Measurements from ENCODE around the gene MCM3AP. TPM values are rescaled to one million over a fixed set of nuclear protein-coding genes. Genes with fewer than 3 reads are reported as not detected.

MCM3AP gene
- total RNA-seq, 2 experiments from 2014 or later: 94.3 to 96.5 TPM

GRCh38 chr21:46254208-46254975 is 31.0 kb downstream of the MCM3AP start:
- Mint-ChIP-seq H3K27me3 (no peaks in the 10 kb centered on the region), H3K36me3 (ENCODE audit: low read depth) (peaks cover 99% of the 10 kb centered on the region), H3K4me3 (no peak overlapping the region), H3K4me1 (ENCODE audit: low read depth) (peaks cover 40% of the 10 kb centered on the region), H3K27ac (peak overlapping the region; percentile 57), H3K9me3 (no peaks in the 10 kb centered on the region)
- Histone ChIP-seq H3K27me3 (ENCODE audit: control insufficient read depth in 1 of 2, insufficient read depth in 2 of 2, low read length in 2 of 2) (no peaks in the 10 kb centered on the region), H3K36me3 (ENCODE audit: insufficient read depth, low read length) (peaks cover 91% of the 10 kb centered on the region), H3K4me3 (ENCODE audit: low read length) (no peak overlapping the region), H3K9me3 (ENCODE audit: control insufficient read depth in 1 of 2, insufficient read depth in 1 of 2, low read length in 2 of 2) (no peaks in the 10 kb centered on the region), H3K27ac (ENCODE audit: low read depth in 1 of 2, low read length in 2 of 2) (peak overlapping the region in 1 of 2 donors; percentile 52), H3K4me1 (ENCODE audit: insufficient read depth, low read length) (peaks cover 24% of the 10 kb centered on the region)
- ChIA-PET CTCF (no interaction called here), POLR2A (interaction anchor here (1.6 kb wide), 1 partner anchor 31 kb away, joined by 4 read pairs; the partner anchor contains the start of genes MCM3AP and YBEY)
- DNase-seq: no peak
- ATAC-seq (ENCODE audit: poor library complexity): no peak
- intact Hi-C loops (cut with DNase I, micrococcal nuclease): no loop called here
- TF ChIP-seq, protein P1, sequence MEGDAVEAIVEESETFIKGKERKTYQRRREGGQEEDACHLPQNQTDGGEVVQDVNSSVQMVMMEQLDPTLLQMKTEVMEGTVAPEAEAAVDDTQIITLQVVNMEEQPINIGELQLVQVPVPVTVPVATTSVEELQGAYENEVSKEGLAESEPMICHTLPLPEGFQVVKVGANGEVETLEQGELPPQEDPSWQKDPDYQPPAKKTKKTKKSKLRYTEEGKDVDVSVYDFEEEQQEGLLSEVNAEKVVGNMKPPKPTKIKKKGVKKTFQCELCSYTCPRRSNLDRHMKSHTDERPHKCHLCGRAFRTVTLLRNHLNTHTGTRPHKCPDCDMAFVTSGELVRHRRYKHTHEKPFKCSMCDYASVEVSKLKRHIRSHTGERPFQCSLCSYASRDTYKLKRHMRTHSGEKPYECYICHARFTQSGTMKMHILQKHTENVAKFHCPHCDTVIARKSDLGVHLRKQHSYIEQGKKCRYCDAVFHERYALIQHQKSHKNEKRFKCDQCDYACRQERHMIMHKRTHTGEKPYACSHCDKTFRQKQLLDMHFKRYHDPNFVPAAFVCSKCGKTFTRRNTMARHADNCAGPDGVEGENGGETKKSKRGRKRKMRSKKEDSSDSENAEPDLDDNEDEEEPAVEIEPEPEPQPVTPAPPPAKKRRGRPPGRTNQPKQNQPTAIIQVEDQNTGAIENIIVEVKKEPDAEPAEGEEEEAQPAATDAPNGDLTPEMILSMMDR (IDR thresholded peaks at IDR 0.05): no peak

GRCh38 chr21:46253610-46254124 is 31.7 kb downstream of the MCM3AP start:
- Mint-ChIP-seq H3K4me3 (no peak overlapping the region), H3K4me1 (ENCODE audit: low read depth) (peaks cover 40% of the 10 kb centered on the region), H3K36me3 (ENCODE audit: low read depth) (peaks cover 99% of the 10 kb centered on the region), H3K27ac (peak overlapping the region; percentile 48), H3K27me3 (no peaks in the 10 kb centered on the region), H3K9me3 (no peaks in the 10 kb centered on the region)
- ChIA-PET CTCF (no interaction called here), POLR2A (interaction anchor here (1.6 kb wide), 1 partner anchor 32 kb away, joined by 4 read pairs; the partner anchor contains the start of genes MCM3AP and YBEY)
- ATAC-seq (ENCODE audit: poor library complexity): peak; percentile 91
- Histone ChIP-seq H3K9me3 (ENCODE audit: control insufficient read depth in 1 of 2, insufficient read depth in 1 of 2, low read length in 2 of 2) (no peaks in the 10 kb centered on the region), H3K4me3 (ENCODE audit: low read length) (no peak overlapping the region), H3K36me3 (ENCODE audit: insufficient read depth, low read length) (peaks cover 93% of the 10 kb centered on the region), H3K27ac (ENCODE audit: low read depth in 1 of 2, low read length in 2 of 2) (peak overlapping the region in 1 of 2 donors; percentile 52), H3K27me3 (ENCODE audit: control insufficient read depth in 1 of 2, insufficient read depth in 2 of 2, low read length in 2 of 2) (no peaks in the 10 kb centered on the region), H3K4me1 (ENCODE audit: insufficient read depth, low read length) (peaks cover 24% of the 10 kb centered on the region)
- peak in 7 of 14 experiments; percentile 14 to 84 (median 43) for DNase-seq
- intact Hi-C loops (cut with DNase I, micrococcal nuclease): no loop called here
- TF ChIP-seq, protein P1 (IDR thresholded peaks at IDR 0.05): no peak

DNA sequence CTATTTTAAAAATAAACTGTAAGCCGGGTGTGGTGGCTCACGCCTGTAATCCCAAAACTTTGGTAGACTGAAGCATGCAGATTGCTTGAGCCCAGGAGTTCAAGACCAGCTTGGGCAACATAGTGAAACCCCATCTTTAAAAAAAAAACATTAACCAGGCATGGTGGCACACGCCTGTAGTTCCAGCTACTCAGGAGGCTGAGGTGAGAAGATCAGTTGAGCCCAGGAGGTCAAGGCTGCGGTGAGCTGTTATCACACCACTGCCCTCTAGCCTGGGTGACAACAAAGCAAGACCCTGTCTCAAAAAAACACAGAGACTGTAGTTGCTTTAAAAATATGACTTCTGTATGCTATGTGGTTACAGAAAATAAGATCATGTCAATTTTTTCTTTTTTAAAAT is 32.6 kb downstream of the MCM3AP start:
- POLR2A ChIA-PET: interaction anchor here (1.6 kb wide), 1 partner anchor 33 kb away, joined by 4 read pairs; the partner anchor contains the start of genes MCM3AP and YBEY
- CTCF ChIA-PET: no interaction called here
- no peak overlapping the region for H3K4me3 Mint-ChIP-seq

More for the DNA sequence above, 32.6 kb downstream of the MCM3AP start:
- H3K4me3 ChIP-seq (ENCODE audit: low read length): no peak overlapping the region
- peaks cover 40% of the 10 kb centered on the region for H3K4me1 Mint-ChIP-seq (ENCODE audit: low read depth)
- ATAC-seq (ENCODE audit: poor library complexity) (no peak), DNase-seq (no peak)
- H3K9me3 Mint-ChIP-seq: no peaks in the 10 kb centered on the region
- H3K27me3 ChIP-seq (ENCODE audit: control insufficient read depth in 1 of 2, insufficient read depth in 2 of 2, low read length in 2 of 2): no peaks in the 10 kb centered on the region
- peak overlapping the region; percentile 48 for H3K27ac Mint-ChIP-seq
- TF ChIP-seq, protein P1 (IDR thresholded peaks at IDR 0.05): no peak
- peaks cover 92% of the 10 kb centered on the region for H3K36me3 ChIP-seq (ENCODE audit: insufficient read depth, low read length)
- no peak overlapping the region for H3K27ac ChIP-seq (ENCODE audit: low read depth in 1 of 2, low read length in 2 of 2)
- intact Hi-C loops (cut with DNase I, micrococcal nuclease): no loop called here
- H3K36me3 Mint-ChIP-seq (ENCODE audit: low read depth): peaks cover 96% of the 10 kb centered on the region
- no peaks in the 10 kb centered on the region for H3K9me3 ChIP-seq (ENCODE audit: control insufficient read depth in 1 of 2, insufficient read depth in 1 of 2, low read length in 2 of 2)
- H3K27me3 Mint-ChIP-seq: no peaks in the 10 kb centered on the region
- H3K4me1 ChIP-seq (ENCODE audit: insufficient read depth, low read length): peaks cover 24% of the 10 kb centered on the region

Measured in CD4-positive, alpha-beta T cell (primary cell).